Sigmoid colon (tissue), 4 donors: ENCODE results near the gene UBA52.

ENCODE experiments used
- CTCF ChIP-seq, 4 experiments: fragments of 450-650 bp in 3 of 4; fragments of 200-600 bp in 1 of 4; IDR thresholded peaks; one replicate each; pipeline ENCODE4 v1.5.1; 2016 to 2019; ENCODE audit warnings: antibody characterized with exemption in 4 of 4, mild to moderate bottlenecking in 3 of 4, moderate library complexity in 2 of 4
- EP300 ChIP-seq, 4 donors: sonication (generic); formaldehyde crosslinking; IDR thresholded peaks; one replicate each; pipeline ENCODE4 v1.6.1; 2017; ENCODE audit warnings: antibody characterized with exemption in 4 of 4
- POLR2A ChIP-seq, 2 donors: fragments of 450-650 bp; IDR thresholded peaks; one replicate each; pipeline ENCODE4 v1.6.1; 2016; ENCODE audit warnings: antibody characterized with exemption in 2 of 2, mild to moderate bottlenecking in 2 of 2, moderate library complexity in 2 of 2
- POLR2AphosphoS5 ChIP-seq, 4 donors: sonication (generic); formaldehyde crosslinking; IDR thresholded peaks; one replicate each; pipeline ENCODE4 v1.6.1; 2017; ENCODE audit warnings: antibody characterized with exemption in 4 of 4

- TF ChIP-seq CTCF (IDR thresholded peaks at IDR 0.05) (no peak), POLR2A (IDR thresholded peaks at IDR 0.05) (no peak), EP300 (IDR thresholded peaks at IDR 0.05) (no peak), POLR2AphosphoS5 (IDR thresholded peaks at IDR 0.05) (no peak)
These were observed 8.7 kb downstream of the UBA52 start for GRCh38 chr19:18580311-18580710.
